CD14-positive monocyte (primary cell): Measurements from ENCODE around the gene PHC2. TPM values are rescaled to one million over a fixed set of nuclear protein-coding genes. Genes with fewer than 3 reads are reported as not detected.

Experiments
- DNase-seq, 3 donors: peaks; one replicate each; pipeline ENCODE4 v3.0.0-alpha.2; 2011 to 2022
- H2AFZ ChIP-seq: 2 replicates; pipeline ENCODE4 v1.6.0; 2012; ENCODE audit warnings: mild to moderate bottlenecking, low read depth, low read length, inconsistent platforms; ENCODE audit not compliant: insufficient read depth, poor library complexity, severe bottlenecking
- H3K27ac ChIP-seq, 2 donors: 1 replicate in 1 of 2; 2 replicates in 1 of 2; pipeline ENCODE4 v1.5.1; 2012 to 2013; ENCODE audit warnings: low read length in 2 of 2, control low read depth in 1 of 2, inconsistent platforms in 1 of 2, low read depth in 1 of 2, mild to moderate bottlenecking in 1 of 2
- H3K27me3 ChIP-seq, 2 donors: one replicate each; pipeline versions ENCODE4 v1.6.0 to v1.6.1; 2011 to 2013; ENCODE audit warnings: low read length in 2 of 2; ENCODE audit not compliant: control insufficient read depth in 2 of 2, insufficient read depth in 2 of 2
- H3K36me3 ChIP-seq, 2 donors: replicated peaks in 1 of 2; 1 replicate in 1 of 2; 2 replicates in 1 of 2; pipeline versions ENCODE4 v1.5.1 to v1.6.1; 2012 to 2013; ENCODE audit warnings: low read length in 2 of 2, control low read depth in 1 of 2, inconsistent platforms in 1 of 2, mild to moderate bottlenecking in 1 of 2; ENCODE audit not compliant: insufficient read depth in 2 of 2, control insufficient read depth in 1 of 2
- H3K4me1 ChIP-seq, 2 donors: 1 replicate in 1 of 2; 2 replicates in 1 of 2; pipeline versions ENCODE4 v1.5.1 to v1.6.1; 2012 to 2013; ENCODE audit warnings: low read length in 2 of 2, control low read depth in 1 of 2, inconsistent platforms in 1 of 2, mild to moderate bottlenecking in 1 of 2, moderate library complexity in 1 of 2; ENCODE audit not compliant: insufficient read depth in 2 of 2, control insufficient read depth in 1 of 2
- H3K4me2 ChIP-seq: replicated peaks from 2 replicates; pipeline ENCODE3; 2012; ENCODE audit warnings: low read length, moderate library complexity, mild to moderate bottlenecking; ENCODE audit not compliant: poor library complexity, severe bottlenecking; ENCODE audit errors: extremely low read depth
- H3K4me3 ChIP-seq, 3 experiments: fragments of 200-600 bp in 1 of 3; sonication (generic) in 1 of 3; replicated peaks in 1 of 3; 1 replicate in 2 of 3; 2 replicates in 1 of 3; pipeline ENCODE4 v1.5.1; 2011 to 2013; ENCODE audit warnings: low read length in 3 of 3, mild to moderate bottlenecking in 3 of 3, control low read depth in 2 of 3, low read depth in 2 of 3, inconsistent platforms in 1 of 3, moderate library complexity in 1 of 3
- H3K79me2 ChIP-seq: 2 replicates; pipeline ENCODE4 v1.6.0; 2012; ENCODE audit warnings: mild to moderate bottlenecking, control low read depth, inconsistent platforms, low read length, moderate library complexity; ENCODE audit not compliant: insufficient read depth
- H3K9ac ChIP-seq: 2 replicates; pipeline ENCODE4 v1.6.0; 2017; ENCODE audit warnings: low read length, mild to moderate bottlenecking; ENCODE audit not compliant: insufficient read depth, poor library complexity, severe bottlenecking
- H3K9me3 ChIP-seq, 2 donors: replicated peaks in 1 of 2; 1 replicate in 1 of 2; 2 replicates in 1 of 2; pipeline versions ENCODE4 v1.5.1 to v1.6.1; 2012 to 2013; ENCODE audit warnings: low read length in 2 of 2, control low read depth in 1 of 2; ENCODE audit not compliant: control insufficient read depth in 1 of 2, insufficient read depth in 1 of 2
- H4K20me1 ChIP-seq: 2 replicates; pipeline ENCODE4 v1.6.0; 2012; ENCODE audit warnings: mild to moderate bottlenecking, low read length, control low read depth, moderate library complexity; ENCODE audit not compliant: insufficient read depth
- H3K27ac Mint-ChIP-seq, 7 donors: one replicate each; pipeline ENCODE4 v1.8.0; 2020; ENCODE audit warnings: mild to moderate bottlenecking in 7 of 7, mixed read lengths in 7 of 7, moderate library complexity in 6 of 7, inconsistent platforms in 2 of 7
- H3K27me3 Mint-ChIP-seq, 3 donors: one replicate each; pipeline ENCODE4 v1.8.0; 2021 to 2022; ENCODE audit warnings: low read depth in 3 of 3, mild to moderate bottlenecking in 3 of 3, mixed read lengths in 3 of 3, moderate library complexity in 3 of 3, inconsistent platforms in 1 of 3
- H3K36me3 Mint-ChIP-seq, 2 donors: one replicate each; pipeline ENCODE4 v1.8.0; 2020; ENCODE audit warnings: mixed read lengths in 2 of 2, inconsistent platforms in 1 of 2, mild to moderate bottlenecking in 1 of 2
- H3K4me1 Mint-ChIP-seq: one replicate; pipeline ENCODE4 v1.8.0; 2020; ENCODE audit warnings: mild to moderate bottlenecking, mixed read lengths
- H3K4me3 Mint-ChIP-seq, 2 donors: one replicate each; pipeline ENCODE4 v1.8.0; 2020; ENCODE audit warnings: mild to moderate bottlenecking in 2 of 2, mixed read lengths in 2 of 2, moderate library complexity in 1 of 2
- H3K9me3 Mint-ChIP-seq, 7 donors: one replicate each; pipeline ENCODE4 v1.8.0; 2020 to 2022; ENCODE audit warnings: mixed read lengths in 7 of 7, mild to moderate bottlenecking in 6 of 7, moderate library complexity in 6 of 7, inconsistent platforms in 2 of 7
- CTCF ChIP-seq: fragments of 200-600 bp; IDR thresholded peaks from one replicate; pipeline ENCODE4 v1.8.0; 2022; ENCODE audit warnings: antibody characterized with exemption, mild to moderate bottlenecking
- WGBS: methylation state at CpG from one replicate; pipeline ENCODE4 v1.1.5; 2013; ENCODE audit warnings: missing lambda C conversion rate; ENCODE audit not compliant: insufficient coverage; 5-methylcytosine and 5-hydroxymethylcytosine counted together
- intact Hi-C, 2 donors: fragments of 100-400 bp; cut with micrococcal nuclease; formaldehyde crosslinking; loops; one replicate each; pipeline versions ENCODE4 v1.15.0 to v1.15.1; 2023
- polyA plus RNA-seq, 3 donors: library from polyadenylated mRNA; depleted of rRNA in 1 of 3; unstranded in 2 of 3; stranded (reverse) in 1 of 3; fragments of 300-500 nt in 2 of 3; fragments of >200 nt in 1 of 3; fragmentation: Illumina TruSeq in 2 of 3; gene quantifications; 1 replicate in 2 of 3; 2 replicates in 1 of 3; pipeline ENCODE4 v1.2.3, GENCODE V29; 2012 to 2021

The PHC2 gene
- polyA plus RNA-seq, 3 donors: 18.9 to 85.3 (median 53.1) TPM

GRCh38 chr1:33429856-33430691 lies 821 bp downstream of the PHC2 start:
- Mint-ChIP-seq H3K36me3 (peaks cover 3 to 6% of the 10 kb centered on the region in 2 donors), H3K9me3 (no peaks in the 10 kb centered on the region), H3K4me3 (no peak overlapping the region), H3K4me1 (peaks cover 27% of the 10 kb centered on the region), H3K27me3 (no peaks in the 10 kb centered on the region), H3K27ac (peak overlapping the region in 1 of 7 donors; percentile 83)
- Histone ChIP-seq H3K36me3 (no peaks in the 10 kb centered on the region), H3K4me2 (peak overlapping the region; percentile 82), H4K20me1 (no peaks in the 10 kb centered on the region), H3K27me3 (peaks cover 10 to 19% of the 10 kb centered on the region in 2 donors), H3K9me3 (no peaks in the 10 kb centered on the region), H3K9ac (peak overlapping the region; percentile 62), H3K79me2 (no peaks in the 10 kb centered on the region), H2AFZ (peak overlapping the region; percentile 81), H3K27ac (no peak overlapping the region), H3K4me1 (peaks cover 42 to 48% of the 10 kb centered on the region in 2 donors), H3K4me3 (peak overlapping the region; percentile 40 to 80 (median 77))
- peak; percentile 19 to 64 (median 49) for DNase-seq
- 4% methylated on average over 49 of the region's 54 CpGs for WGBS
- intact Hi-C loops: loop anchor here in 1 of 2 donors (5.0 kb wide), 1 partner anchor 37 kb away; no protein-coding TSS in a partner anchor
- TF ChIP-seq CTCF: no peak

DNA sequence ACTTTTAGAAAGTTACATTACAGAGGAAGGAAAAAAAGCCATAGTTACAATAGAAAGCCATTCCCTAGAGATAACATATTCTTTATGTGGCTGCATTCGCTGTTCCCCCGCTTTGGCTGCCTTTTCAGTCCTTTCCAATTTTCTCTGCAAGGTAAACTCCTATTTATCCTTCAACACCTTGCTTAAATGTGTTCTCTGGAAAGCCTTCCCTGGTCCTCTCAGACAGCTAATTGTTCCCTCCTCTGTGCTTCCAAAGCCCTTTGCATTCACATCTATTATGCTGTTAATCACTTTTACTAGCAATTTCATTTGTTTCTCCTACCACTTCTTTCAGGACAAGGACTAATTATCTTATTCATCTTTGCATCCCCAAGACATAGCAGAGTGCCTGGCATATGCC lies 1.6 kb downstream of the PHC2 start:
- no peaks in the 10 kb centered on the region for H4K20me1 ChIP-seq
- DNase-seq: no peak
- no peak overlapping the region for H2AFZ ChIP-seq
- H3K4me1 ChIP-seq: peaks cover 34 to 43% of the 10 kb centered on the region in 2 donors
- H3K9me3 ChIP-seq: no peaks in the 10 kb centered on the region
- H3K4me2 ChIP-seq: no peak overlapping the region
- peaks cover 10 to 19% of the 10 kb centered on the region in 2 donors for H3K27me3 ChIP-seq
- 100% methylated on average over 1 of the region's 2 CpGs for WGBS
- H3K4me3 ChIP-seq: no peak overlapping the region
- Mint-ChIP-seq H3K36me3 (peaks cover 6% of the 10 kb centered on the region in 2 donors), H3K4me1 (peaks cover 20% of the 10 kb centered on the region), H3K27me3 (no peaks in the 10 kb centered on the region), H3K4me3 (no peak overlapping the region), H3K9me3 (no peaks in the 10 kb centered on the region), H3K27ac (no peak overlapping the region)
- no peak overlapping the region for H3K9ac ChIP-seq
- H3K36me3 ChIP-seq: no peaks in the 10 kb centered on the region
- intact Hi-C loops: no loop called here
- no peak for TF ChIP-seq CTCF
- H3K27ac ChIP-seq: no peak overlapping the region
- H3K79me2 ChIP-seq: no peaks in the 10 kb centered on the region
